ENCODE results near the gene OSBPL3.

OSBPL3 gene

DNA sequence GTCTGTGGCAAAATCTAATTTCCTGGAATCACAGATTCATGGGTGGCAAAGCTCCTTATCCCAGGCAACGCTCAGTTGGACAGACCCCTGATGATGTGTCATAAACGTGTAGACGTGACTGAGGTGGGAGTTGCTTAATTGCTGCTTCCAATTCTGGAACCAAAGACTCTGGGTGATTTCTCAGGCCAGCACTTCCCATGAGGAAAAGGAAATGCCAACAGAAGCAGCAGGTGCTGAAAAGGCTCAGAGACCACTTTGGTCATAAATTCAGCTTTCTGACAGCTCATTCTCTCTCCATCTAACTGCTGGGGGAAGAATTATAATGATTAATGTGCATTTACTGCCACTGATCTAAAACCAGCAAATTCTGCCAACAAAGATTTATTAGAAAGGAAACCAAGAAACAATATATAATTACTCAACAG, 88.7 kb downstream of the OSBPL3 start:
- DNase-seq: no peak

DNA sequence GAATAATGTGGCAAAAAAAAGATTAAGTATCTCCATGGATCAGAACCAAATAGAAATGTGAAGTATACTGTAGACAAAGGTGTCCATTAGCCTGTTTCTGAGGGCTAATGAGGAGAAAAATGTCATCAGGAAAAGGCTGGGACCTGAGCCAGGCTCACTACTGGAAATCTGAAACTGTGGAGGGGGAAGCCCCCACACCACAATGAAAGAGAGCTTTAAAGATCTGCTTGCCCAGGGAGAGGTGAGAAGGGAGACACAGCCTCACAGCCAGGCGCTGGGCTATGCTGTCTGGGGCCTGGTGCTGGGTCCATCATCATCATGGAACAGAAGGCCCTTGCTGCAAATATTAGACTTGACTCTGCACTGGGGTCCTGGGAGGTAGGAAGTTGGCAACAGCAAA, 90.4 kb downstream of the OSBPL3 start:
- DNase-seq: no peak

DNA sequence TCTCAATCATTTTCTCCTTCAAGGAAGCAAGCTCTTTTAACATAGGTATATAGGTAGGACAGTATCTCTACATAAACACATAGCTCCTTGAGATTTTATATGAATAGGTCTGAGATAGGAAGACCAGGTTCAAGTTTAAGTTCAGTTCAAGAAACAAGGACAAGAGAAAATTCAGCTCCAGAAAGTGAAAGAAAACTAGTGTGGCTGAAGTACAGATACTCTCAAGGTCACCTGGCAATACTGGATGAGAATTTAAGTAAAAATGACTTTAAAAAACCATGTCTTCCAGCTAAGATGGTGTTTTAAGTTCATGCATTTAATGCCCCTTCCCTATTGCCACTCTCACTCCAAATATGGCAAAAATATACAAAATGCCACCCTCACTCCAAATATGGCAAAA, 91.3 kb downstream of the OSBPL3 start:
- DNase-seq: no peak

DNA sequence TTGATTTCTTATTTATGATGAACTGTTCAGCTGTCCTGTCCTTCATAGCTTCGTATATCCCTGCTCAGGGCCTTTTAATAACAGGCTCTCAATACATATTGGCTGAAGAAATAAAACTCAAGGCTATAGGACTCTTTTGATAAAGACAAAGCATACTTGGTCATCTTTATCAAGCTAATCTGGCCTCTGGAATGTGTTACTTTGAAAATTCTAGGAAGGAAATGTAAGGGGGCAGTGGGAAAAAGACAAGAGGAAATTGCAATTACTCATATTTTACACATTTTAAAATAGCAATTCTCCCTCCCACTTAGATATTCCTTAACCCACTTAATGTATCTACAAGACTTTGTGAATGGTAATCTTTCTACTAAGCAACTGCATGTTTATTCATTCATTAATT, 94.3 kb downstream of the OSBPL3 start:
- no peak for DNase-seq

DNA sequence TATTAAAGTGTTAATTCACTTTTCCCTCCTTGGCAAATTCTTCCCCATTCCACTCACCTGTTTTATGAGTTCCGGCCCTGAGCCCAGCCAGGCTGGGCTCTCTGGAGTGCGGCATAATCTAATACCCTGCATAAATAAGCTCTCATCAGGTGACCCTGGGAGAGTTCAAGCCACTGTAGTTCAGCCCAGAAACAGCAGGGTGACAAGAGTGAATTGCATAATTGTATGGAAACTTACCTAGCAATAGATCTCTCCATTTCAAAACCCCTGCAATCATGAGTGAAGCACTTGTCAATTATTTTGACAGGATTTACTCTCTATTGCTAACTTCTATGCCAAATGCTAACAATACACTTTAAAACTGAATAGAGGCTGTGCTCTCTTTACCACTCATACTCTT, 94.7 kb downstream of the OSBPL3 start:
- DNase-seq: no peak

DNA sequence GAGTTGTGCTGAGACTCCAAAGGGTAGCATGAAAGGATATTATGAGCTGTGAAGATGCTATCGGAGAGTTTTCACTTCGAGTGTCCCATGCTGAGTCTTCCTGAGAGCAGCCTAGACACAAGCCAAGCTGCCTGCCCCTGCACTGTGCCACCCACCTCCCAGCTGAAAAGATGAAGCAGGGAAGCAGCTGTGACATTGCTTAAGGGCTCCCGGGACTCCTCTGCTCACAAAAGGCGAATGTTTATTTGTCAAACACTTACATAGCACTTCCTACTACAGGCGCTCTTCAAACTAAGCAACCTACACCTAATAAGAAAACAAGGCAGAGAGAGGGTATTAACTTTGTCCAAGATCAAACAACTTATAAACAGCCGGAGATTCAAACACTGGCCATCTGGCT, 95.6 kb downstream of the OSBPL3 start:
- DNase-seq: no peak

DNA sequence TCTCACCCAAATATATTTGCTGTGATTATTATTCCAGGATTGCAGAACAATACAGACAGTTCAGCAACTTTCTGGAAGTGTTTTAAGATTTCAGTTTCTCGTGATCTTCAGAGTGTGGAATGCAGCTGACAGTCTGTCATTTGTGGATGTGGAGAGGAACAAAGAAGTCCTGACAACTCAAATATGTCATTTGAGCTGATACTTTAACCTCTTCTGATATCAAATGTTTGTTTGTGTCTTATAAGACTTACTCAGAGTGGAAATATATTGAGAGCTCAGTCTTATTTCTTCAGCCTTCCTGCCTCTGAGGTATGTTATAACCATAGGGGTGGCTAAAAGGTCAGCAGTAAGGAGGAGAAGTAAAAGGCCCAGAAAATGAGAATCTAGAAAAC, 96.4 kb downstream of the OSBPL3 start:
- DNase-seq: no peak

DNA sequence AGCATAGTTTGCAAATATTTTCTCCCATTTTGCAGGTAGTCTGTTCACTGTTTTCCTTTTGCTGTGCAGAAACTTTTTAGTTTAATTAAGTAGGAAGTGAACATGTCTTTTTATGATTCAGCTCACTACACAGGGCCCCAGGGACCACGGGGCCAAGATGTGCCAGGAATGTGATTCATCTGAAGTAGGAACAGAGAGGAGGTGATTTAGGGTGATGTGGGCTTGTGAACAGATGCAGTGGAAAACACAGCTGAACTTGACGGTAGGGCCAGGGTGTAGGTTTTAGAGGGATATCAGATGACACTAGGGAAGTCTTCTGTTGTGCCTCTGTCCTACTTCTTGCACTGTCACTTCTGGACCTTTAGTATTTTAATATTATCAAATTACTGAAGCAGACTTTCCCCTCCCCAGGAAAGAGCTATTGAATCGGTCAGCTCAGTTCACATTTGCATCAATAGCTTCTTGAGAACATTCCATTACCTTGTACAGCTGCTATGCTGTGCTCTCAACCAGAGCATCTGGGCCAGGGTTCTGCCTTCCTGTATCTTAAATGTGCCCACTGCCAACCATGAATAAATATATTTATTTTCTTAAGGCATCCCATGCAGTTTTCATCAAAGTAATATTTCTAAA, 96.9 kb downstream of the OSBPL3 start:
- no peak for DNase-seq

DNA sequence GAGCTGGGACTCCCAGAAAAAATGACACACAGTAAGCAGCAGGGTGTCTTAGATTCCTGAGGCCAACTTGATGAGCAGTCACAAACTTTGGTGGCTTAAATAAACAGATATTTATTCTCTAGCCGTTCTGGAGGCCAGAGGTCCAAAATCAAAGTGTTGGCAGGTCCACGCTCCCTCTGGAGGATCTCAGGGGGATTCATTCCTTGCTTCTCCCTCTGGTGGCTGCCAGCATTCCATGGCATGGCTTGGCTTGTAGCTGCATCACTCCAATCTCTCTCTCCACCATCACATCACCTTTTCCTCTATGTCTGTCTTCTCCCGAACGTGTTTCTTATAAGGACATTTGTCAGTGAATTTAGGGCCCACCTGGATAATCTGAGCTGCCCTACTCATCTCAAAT, 98.4 kb downstream of the OSBPL3 start:
- no peak for DNase-seq

DNA sequence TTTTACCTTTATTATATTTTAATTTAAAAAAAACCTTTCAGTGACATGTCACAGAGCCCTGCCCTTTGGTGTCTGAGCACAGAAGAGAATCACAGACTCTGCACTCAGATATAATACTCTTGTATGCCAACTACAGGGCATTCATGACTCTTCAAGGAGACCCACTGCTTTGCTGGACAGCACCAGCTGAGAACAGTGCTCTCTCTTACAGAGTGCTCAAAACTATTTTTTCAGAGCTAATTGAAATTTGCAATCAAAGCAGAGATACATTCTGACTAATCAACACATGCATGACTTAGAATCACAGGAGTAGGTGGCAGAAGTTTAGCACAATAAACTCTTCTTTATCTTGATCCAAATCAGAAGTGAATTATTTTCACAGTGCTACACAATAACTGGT, 99.1 kb downstream of the OSBPL3 start:
- DNase-seq: no peak

DNA sequence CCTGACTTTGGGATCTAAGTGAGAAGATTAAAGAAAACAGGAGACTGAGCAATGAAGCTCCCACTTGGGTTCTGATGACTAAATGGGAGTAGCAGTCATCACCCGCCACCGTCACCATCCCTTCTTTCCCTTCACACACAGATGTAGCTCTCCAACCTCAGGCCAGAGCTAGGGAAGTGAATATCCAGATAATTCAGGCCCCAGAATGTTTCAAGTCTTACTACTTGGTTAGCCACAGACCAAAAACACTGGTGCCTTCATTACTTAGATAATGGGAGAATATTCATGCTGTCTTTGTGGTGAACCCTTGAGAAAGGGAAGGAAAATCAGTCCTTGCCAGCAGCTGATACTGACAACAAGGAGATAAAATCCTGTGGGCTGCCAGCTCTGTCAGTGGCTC, 100.7 kb downstream of the OSBPL3 start:
- DNase-seq: no peak

DNA sequence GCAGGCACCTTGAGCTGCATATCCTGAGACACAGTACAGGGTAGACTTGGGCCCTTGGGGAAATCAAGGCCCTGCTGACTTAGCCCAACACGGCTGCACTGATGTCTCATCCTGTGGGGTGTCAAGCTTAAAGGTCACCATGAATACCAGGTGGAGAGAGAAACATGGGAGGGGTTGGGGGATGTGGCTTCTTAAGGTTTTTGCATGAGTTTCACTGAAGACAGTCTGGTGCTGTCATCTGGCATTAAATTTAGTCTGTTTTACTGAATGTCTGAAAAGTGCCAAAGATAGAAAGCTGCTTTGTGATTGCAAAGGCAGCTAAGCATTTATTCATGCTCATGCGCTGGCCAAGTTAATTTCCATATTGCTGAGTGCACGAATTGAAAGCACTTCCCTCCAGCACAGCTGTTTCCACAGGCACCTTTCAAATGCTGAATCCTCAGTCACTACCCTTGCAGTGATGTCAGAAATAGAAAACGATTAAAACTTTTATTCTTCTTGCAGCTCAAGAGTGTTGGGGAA, 102.1 kb downstream of the OSBPL3 start:
- DNase-seq: peak; percentile 6

DNA sequence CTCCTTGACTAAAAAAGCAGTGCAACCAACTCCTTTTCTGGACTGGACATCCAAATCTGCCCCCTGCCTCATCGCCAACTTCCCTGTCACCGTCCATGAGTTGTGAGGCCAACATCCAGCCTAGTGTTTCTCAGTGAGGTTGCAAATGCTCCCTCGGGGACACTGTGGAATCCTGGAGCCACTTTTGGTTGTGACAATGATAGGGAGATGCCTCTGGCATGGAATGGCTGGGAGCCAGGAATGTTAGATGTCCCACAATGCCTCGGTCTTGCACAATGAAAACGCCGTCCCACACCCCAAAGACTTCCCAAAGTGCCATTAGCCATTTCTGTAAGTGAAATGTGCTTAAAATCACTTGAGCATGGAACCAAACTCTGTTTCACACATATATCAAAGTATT, 105.2 kb downstream of the OSBPL3 start:
- no peak for DNase-seq

DNA sequence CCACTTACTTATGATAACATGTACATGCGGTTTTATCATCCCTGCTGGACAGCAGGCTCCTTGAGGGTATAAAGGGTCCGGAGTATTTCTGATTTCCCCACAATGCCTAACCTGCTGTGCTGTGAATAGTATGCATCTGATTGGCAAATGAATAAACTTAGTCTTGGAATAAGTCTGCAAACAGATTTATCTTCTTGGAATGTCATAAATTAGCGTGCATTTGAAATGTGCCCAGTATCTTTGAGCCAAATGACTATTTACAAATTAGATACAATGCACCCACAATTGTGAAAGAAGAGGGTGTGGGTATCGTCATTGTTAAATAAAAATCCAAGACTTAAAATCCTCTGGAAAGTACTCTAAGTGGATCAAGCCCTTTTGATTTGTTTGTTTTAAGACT, 106.0 kb downstream of the OSBPL3 start:
- DNase-seq: no peak

DNA sequence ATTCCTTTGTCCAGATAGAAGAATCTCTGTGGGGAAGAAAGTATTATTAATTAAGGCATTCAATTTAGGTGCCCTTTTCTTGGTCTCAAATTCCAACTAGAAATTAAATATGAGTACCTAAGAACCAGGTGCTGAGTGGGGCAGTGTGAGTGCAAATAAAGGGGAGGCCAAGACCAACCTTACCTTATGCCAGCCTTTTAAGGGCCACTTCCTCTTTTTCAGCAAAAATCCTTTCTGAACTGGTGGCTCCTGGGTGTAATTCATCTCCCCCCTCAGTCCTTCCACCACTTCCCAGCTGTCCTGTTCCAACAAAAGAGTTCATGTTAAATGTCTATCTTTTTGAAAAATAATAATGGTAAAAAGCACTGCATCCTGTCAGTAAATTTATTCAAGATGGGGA, 108.2 kb downstream of the OSBPL3 start:
- no peak for DNase-seq

DNA sequence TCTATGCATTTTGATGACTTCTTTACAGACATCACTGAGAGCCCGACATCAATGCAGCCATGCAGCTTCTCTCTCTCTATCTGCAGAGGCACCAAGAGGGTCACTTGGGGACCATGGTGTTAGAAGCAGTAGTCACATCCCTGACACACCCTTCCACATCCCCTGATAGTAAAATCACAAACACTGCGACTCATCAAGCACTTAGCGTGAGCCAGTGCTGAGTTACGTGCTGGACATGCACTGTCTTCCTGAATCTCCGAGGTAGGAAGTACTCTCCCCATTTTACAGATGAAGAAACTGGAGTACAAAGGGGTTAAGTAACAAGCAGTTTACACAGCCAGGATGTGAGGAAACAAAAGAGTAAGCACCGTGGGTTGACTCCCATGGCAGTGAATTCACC, 109.2 kb downstream of the OSBPL3 start:
- DNase-seq: no peak

DNA sequence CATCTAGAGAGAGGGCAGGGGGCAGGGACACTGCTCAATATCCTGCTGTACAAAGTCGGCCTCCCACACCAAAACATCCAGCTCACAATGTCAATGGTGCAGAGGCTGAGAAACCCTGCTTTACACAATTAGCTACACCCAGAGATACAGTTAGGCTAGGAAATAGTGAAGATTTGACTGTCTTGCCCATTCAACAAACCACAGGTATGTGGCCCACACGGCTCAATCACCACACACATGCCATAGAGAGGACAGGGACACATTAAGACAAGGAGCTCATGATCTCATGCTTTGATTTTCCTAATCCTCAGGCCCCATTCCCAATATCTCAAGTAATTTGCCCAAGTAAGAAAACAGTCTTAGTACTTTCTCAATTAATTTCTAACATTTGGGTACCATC, 110.4 kb downstream of the OSBPL3 start:
- DNase-seq: no peak

DNA sequence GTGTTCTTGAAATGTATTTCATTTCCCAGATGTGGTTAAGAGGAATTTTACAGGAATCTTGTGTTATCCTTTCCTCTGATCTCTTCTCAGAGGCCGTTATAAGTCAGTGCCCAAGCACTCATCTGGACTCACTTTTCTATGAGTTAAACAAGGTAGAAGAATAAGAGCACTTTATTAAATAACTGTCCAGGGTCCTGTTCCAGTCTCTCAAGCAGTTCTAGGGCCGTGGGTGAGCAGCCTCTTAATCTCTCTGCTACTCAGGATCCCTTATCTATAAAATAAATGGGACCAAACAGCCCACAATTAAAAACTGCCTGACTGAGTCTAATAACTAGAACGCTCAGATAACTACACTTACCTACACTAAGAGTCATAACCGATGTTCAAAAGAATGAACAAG, 111.2 kb downstream of the OSBPL3 start:
- no peak for DNase-seq

DNA sequence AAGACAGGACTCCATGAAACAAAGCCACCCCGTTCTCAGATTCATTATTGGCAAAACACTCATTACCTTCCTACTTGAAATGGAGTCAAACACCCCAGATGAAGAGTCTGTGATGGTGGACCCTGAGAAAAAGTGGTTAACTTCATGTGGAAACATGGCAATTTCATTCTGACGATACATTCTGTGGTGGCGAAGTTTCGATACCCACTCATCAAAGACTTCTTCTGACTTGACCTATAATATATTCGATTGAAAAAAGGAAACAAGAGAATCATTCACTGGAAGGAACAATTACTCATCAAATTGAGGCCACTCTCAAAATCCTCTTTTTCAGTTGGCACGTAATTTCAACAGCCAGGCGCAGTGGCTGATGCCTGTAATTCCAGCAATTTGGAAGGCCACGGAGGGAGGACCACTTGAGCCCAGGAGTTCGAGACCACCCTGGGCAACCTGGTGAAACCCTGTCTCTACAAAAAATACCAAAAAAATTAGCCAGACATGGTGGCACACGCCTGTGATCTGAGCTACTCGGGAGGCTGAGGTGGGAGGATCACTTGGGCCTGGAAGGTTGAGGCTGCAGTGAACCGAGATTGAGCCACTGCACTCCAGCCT, 113.9 kb downstream of the OSBPL3 start:
- DNase-seq: no peak

DNA sequence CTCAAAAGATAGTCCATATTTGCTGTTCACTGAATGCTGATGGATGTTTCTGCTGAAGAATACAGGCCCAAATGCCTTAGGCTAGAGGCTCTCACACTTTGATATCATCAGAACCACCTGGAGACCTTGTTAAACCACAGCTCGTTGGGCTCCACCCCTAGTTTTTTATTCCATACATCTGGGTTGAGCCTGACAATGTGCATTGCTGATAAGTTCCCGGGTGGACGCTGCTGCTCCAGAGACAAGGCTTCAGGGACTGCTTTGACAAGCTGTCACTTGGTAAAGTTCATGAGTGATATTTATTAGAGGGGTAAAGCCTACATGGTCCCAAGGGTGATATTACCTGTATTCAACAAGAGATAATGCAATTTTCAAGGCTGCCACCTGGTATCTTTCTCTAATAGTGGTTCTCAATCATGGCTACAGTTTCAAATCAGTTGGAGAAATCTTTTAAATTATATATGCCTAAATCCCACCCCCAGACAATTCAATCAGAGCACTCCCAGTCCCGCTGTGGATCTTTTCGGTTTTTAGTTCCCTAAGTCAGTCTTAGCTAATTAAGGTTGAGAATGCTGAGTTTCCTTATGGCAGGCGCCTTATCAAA, 115.7 kb downstream of the OSBPL3 start:
- no peak for DNase-seq

DNA sequence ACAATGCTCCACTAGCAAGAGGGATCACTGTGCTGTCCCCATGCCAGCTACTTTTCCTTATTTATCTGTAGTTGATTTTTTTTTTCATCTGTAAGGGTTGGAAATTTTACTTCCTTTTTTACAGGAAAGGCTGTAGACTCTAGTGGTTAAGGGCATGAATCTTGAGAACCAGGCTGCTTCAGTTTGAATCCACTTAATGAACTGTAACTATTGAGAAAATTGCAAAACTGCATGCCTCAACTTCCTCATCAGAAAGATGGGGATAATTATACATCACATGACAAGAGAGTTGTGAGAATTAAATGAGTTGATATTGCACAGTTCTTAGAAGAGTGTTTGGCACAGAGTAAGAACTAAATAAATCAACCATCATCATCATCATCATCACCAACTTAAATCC, 116.4 kb downstream of the OSBPL3 start:
- DNase-seq: no peak

DNA sequence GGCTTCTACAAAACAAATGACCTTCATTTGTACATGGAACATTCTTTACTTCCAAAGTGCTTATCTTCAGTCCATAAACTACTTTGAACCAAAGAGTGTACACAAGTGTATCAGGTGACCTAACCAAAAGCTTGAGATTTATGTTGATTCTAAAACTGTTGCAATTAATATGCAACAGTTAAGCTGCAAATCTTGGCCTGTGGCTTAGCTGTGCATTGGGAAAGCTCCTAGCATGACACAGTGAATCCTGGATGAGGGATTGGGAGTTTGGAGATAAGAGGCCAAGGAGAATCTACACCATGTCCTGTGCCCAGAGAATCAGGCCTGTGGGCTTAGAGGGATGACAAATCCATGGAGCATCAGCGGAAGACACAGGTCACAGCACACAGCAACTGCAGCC, 117.5 kb downstream of the OSBPL3 start:
- DNase-seq: no peak

DNA sequence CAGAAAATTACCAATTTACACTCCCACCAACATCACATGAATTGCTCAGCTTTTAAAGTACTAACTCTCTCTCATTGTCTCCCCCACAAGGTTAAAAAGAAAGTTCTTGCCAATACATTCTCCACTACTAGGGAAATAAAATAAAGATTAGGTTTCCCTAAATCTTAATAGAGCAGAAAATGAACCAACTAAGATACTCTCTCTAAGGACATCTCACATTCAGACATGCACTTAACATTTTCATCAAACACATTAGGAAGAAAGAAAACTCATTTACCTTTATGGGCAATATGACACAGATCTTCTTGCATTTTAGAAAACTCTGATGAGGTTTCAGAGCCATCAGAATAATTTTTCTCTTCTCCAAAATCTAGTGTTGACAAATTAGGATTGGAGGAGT, 118.6 kb downstream of the OSBPL3 start:
- no peak for DNase-seq

DNA sequence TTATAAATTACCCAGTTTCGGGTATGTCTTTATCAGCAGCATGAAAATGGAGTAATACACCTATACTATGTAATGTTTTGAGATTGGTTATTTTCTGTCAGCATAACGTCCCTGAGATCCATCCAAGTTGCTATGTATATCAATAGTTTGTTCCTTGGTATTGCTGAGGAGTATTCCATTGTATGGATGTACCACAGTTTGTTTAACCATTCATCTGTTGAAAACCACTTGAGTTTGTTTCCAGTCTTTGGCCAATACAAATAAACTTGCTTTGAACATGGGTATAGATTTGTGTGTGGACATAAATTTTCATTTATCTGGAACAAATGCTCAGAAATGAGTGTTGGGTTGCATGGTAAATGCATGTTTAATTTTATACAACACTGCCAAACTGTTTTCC, 119.4 kb downstream of the OSBPL3 start:
- DNase-seq: no peak
